Upper lobe of left lung (tissue), 4 donors: ENCODE data around the gene KCNAB2.

Experiments
- CTCF ChIP-seq, 6 experiments: fragments of 450-650 bp in 4 of 6; fragments of 200-600 bp in 2 of 6; sonication (generic) in 2 of 6; IDR thresholded peaks; one replicate each; pipeline ENCODE4 v1.5.1; 2016 to 2019; ENCODE audit warnings: antibody characterized with exemption in 6 of 6
- POLR2AphosphoS5 ChIP-seq, 2 donors: sonication (generic); formaldehyde crosslinking; IDR thresholded peaks; one replicate each; pipeline ENCODE4 v1.5.1; 2017; ENCODE audit warnings: antibody characterized with exemption in 2 of 2

GRCh38 chr1:6014130-6014999, 31.3 kb upstream of the KCNAB2 start:
- TF ChIP-seq POLR2AphosphoS5 (IDR thresholded peaks at IDR 0.05): no peak
- no peak for TF ChIP-seq CTCF (IDR thresholded peaks at IDR 0.05)
